Activated CD8-positive, alpha-beta memory T cell treated with anti-CD3 and anti-CD28 coated beads, Interleukin-2, amount 50 U/mL, for 1 hour (primary cell): ENCODE results near the gene MORN1.

Source experiments
- DNase-seq: peaks from one replicate; pipeline ENCODE4 v3.0.0-alpha.2; 2020; ENCODE audit errors: extremely low read depth

The MORN1 gene

DNA sequence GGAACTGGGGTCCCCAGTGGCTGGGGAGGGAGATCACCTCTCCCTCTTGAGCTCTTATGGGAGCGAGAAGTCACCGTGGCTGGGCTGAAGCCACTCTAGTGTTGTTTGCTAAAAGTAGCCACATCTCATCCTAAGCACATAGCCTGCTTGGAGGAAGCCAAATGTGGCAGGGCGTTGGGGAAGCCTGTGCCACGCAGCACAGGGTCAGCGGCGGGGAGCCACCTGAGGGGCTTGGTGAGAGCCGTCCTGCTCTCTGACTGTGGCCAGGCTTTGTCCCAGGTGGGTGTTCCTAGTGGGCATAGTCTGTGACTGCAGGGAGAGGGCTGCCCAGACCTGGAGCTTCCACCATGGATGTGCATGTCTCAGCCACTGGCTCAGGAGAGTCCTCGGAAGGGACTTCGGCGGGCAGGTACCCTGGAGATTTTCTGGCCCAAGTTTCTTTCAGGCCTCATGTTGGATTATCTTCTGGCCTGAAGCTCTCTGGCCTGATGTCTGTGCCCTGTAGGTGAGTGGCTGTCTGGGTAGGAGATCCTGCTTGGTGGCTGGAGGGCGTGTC is 38.9 kb downstream of the MORN1 start:
- no peak for DNase-seq

DNA sequence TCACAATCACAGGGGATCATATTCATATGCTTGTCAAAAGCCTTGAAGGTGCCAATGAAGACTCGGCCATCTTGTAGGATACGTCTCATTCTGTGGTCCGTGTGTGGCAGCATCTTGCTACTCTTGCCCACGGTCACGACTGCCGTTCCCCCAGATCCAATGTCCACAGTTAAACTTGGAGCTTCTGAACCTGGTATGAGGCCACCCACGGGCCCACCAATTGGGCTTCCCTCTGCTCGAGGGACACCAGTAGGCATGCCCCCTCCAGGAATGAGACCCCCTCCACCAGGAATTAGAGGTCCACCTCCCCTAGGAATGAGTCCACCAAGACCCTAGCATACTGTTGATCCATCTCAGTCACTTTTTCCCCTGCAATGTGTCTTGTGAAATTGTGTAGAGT is 39.6 kb downstream of the MORN1 start:
- no peak for DNase-seq

DNA sequence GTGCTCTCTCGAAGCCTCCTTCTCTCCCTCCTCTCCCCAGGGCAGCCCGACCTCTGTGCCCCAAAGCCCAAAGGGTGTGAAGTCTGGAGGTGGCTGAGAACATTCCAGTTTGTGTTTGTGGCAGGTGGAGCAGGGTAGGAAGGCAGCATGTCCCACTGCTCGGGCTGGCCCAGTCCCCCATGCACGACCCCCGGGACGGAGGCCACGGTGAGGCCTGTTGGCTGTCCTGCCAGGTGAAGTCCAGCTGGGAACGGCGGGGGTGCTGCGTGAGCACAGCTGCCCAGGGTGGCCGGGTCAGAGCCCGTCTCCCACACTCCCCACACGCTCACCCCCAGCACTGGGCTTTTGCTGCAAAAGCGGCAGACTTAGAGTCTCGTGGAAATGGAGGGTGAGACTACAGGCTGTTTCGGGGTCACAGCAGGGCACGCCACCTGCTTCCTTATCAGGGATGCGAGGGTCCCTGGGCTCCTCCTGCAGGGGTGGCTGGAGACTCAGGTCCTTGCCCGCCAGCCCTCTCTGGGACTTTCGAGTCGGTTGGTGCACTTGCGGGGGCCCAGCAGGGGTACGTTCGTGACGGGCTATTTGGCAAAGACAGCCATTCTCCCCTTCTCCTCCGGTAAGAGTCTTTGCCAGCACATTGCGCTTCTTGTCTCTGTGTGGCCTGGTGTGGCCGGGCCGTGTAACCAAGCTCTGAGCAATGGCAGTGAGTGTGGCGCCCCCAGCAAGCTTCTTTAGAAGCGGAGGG is 40.3 kb downstream of the MORN1 start:
- no peak for DNase-seq

DNA sequence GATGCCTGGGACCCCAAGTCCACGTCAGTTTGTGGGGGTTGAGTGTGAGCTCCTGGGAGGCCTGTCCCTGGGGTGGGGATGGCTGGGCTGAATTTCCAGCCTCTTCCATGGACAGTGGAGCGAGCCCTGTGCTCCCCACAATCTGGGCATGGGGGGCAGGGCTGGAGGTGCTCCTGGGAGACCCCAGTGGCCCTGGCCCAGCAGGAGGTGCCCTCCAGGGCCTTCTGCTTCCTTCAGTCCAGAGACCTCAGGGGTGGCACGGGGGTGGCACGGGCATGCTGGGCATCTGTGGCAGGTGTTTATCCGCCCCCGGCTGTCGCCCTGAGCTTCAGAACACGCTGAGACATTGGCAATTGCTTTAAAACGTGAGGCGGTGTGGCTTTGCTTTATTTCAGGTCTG is 40.9 kb downstream of the MORN1 start:
- DNase-seq: no peak

DNA sequence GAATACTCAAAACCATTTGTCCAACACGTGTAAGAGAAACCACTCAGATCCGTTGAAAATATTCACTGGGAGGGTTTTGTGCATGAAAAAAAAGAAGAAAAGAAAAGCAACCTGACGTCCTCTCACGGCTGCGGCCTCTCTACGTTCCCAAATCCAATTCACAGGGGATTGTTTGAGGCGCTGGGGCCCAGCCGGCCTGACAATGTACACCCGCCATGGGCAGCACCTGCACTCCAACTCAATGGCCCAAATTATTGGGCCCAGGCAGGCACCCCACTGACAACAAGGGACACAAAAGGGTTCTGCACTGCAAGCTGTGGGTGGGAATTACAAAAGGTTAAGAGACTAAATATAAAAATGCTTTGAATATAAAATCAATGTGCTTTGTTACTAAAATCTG is 41.5 kb downstream of the MORN1 start:
- no peak for DNase-seq

DNA sequence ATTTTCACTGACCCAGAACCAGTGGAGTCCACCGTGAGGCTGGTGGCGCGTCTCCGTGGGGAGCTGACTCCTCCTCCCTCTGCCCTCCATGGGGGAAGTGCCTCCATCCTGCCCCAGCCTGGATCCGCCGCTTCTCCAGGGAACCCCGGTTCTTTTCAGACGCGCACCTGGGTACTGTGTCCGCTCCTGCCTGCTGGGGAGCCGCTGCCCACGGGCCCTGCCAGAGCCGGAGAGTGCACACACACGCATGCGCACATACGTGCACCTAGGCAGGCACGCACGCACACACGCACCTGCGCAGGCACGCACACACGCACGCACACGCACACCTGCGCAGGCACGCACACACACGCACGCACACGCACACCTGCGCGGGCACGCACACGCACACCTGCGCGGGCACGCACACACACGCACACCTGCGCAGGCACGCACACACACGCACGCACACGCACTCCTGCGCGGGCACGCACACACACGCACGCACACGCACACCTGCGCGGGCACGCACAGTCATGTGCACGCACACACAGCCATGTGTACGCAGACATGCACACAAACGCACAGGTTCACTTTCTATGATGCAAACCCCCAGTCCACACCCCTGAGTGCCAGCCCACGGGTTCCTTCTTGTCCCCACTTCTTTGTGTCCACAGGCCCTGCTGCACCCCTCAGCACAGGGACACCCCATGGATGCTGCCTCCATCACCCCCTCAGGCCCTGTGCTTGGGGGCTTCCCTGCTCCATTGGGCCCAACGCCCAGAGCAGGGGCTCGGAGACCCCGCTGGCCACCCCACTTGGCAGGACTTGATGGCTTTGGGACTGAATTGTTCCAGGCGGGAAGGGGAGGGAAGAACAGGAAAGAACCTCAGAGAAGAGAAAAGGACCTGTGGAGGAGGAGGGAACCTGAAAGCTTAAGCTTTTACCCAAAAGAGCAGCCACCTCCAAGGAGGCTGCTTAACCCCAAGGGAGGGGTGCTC is 42.7 kb downstream of the MORN1 start:
- DNase-seq: no peak

DNA sequence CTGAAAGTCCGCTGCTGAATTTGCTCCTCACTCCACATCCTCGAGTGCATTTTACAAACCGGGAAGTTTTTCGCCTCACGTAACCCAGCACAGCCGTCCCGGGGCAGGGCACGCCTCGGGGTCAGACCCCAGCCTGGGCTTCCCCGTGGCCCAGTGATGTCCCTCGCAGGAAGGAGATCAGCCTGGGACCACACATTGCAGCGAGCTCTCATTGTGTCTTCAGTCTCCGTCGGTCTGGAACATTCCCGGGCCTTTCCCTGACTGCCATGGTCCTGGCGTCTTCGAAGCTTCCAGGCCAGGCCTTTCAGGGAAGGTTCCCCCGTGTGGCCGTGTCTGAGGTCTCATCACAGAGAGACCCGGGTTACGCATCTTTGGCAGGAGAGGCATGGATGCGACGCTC is 43.5 kb downstream of the MORN1 start:
- DNase-seq: no peak

DNA sequence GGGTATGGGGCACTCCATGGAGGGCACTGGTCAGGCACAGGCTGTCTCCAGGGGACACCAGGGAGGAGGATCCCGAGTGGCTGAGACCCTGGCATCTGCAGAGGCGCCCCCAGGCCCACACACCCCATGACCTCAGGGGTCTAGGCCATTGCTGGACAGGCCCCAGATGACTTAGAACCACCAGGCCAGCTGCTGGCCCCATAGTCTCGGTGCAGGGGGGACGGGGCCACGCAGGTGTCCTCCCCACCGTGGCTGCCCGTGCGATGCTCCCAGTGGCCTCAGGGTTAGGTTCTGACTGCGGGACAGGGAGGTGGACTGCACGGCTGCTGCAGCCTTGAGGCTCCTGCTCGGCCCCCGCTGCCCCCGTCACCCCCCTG is 44.0 kb downstream of the MORN1 start:
- no peak for DNase-seq

DNA sequence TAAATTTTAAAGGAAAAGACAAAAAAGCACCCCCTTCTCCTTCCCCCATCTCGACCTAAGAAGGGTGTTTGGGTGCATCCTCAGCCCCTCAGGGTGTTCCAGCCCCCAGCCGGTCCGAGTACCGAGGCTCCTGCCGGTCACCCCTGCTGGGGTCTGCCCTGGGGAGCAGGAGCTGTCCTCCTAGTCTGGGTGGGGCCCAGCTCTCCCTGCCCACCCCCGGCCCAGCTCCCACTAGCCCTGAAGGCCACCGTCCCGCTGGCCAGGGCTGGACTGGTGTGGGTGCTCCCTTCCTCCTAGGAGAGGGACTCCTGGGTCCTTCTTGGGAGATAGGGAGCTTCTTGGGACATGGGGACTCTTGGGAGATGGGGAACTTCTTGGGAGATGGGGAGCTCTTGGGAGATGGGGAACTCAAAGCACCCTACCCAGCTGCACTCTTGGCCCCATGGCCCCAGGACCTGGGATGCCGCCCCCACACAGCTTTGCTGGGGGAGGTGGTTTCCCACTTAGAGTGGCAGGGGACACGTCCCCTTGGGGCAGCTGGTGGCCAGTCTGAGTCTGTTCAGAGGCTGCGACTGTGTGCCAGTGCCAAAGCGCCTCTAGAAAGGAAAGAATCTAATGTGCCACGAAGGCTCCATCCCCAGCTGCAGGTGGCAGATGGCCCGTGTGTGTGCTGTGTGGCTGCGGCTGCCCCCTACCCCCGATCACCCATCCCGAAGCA is 44.5 kb downstream of the MORN1 start:
- DNase-seq: no peak

DNA sequence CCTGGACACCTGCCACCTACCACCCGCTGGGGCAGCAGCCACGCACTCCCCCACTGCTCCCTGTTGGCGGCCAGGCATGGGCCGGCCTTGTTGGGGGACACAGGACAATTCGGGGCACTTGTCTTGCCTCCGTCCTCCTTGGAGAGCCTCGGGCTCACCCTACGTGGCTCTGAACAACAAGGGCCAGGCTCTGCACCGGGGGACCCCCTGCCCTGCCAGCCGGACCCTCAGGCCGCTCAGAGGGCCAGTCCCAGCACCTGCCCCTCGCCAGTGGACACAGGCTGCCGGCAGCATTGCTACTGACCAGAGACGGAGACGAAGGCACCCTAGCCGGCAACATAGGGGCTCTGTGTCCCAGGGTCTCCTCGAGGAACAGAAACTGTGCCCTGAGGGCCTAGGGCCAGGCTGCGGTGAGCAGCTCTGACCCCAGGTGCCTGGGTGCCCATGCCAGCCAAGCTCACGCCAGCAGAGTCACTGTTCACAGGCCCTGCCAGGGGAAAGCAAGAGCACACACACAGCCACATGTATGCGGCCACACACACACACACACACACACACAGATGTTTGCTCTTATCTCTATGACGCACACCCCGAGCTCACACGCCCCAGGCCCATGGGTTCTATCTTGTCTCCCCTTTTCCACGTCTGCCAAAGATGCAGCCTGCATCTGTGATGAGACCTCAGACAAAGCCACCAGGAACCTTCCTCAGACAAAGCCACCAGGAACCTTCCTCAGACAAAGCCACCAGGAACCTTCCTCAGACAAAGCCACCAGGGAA is 45.9 kb downstream of the MORN1 start:
- no peak for DNase-seq

DNA sequence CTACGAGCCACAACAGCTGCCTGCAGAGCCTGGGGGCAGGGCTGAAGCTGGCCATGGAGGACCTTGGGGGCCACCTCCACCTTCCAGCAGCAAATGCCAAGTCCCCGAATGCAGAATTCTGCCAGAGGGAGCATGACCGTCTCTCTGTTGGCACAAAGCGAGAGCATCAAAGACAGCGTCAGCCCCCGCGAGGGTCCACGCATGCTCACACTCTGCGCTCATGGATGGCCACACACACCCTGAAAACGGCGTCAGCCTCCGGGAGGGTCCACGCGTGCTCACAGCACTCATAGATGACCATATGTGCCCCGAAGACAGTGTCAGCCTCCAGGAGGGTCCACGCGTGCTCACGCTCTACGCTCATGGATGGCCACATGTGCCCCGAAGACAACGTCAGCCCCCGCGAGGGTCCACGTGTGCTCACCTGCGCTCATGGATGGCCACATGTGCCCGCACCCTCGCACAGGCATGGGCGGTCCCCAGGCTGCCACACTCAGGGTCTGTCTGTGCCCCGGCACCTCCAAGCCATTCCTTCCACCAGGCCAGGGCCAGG is 46.5 kb downstream of the MORN1 start:
- no peak for DNase-seq

DNA sequence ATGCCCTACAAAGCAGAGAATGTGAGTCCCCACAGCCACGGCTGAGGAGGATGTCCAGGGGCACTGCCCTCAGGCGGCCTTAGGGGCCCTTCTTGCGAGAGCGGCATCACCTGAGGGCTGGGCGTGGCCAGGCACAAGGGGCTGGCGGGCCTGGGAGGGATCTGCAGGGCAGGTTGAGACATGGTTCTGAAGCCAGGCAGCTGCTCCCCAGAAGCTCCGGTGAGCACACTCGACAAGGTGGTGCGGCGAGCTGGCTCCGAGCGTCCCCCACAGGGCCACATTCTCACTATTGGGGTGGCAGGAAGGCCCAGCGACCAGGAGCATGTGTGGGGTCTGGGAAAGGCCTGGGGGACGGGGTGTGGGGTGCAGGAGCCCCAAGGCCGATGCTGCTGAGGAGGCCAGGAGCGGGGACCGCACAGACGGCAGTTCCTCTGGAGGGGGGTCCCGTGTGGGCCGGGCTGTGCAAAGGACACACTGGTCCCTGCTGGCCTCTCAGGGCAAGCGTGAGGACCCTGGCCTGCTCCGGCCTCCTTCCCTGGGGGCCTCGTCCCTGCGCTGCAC is 47.2 kb downstream of the MORN1 start:
- no peak for DNase-seq

DNA sequence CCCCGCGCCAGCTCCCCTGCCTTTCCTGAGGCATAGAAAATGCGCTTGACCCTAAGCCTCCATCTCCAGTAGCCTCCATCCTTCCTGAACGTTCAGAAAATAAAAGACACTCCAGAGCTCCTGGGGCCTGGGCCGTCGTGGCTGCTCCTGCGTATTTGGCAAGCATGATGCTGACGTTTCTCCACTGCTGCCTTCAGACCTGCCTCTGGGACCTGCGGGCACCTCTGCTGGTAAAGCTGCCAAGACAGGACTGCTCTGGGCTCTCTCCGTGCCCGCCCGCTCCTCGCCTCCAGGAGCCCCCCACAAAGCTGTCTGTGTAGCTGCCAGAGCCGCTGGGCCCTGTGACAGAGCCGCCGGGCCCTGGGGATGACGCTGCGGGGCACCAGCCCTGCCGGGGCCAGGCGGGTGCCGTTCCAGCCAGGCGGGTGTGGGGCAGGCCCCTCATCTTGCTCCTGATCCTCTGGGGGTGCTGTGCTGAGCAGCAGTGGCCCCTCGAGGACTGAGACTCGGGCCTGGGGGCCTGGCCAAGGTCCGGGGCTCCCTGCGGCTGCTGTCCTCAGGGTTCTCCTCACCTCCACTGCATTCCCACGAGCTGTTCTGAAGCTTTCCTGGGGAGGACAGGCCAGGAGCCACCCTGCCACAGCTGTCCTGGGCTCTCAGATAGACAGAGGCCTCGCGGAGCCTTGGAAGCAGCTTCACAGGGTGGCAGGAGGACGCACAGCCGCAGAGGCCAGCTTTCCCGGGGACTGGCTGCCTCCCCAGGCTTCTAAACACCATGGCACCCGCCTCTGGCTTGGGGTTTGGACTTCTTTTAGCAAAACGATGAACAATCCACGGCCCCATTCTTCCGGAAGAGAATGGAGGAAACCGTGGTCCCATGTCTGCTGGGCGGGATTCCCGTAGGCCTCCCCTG is 48.1 kb downstream of the MORN1 start:
- no peak for DNase-seq

DNA sequence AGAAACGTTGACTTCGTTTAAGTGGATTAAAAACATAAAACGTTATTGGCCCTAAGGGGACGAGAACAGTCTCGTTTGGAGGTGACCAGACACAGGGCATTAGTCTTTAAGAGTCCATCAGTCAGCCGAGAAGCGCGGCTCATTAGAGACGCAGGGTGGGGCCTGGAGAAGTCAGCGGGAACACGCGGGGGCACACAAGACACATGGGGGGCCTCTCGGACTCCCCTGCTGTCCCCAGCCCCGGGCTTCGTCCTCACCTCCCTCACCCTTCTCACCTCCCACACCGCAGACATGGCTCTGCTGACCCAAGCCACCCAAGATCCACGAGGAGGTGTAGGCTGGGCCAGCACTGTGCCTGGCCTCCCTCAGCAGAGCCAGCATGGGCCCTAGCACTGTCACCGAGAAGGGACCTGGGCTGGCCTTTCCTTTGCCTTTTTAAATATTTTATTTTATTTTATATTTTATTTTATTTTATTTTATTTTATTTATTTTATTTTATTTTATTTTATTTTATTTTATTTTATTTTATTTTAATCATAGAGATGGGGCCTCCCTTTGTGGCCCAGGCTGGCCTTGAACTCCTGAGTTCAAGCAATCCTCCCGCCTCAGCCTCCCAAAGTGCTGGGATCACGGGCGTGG is 48.9 kb downstream of the MORN1 start:
- no peak for DNase-seq

DNA sequence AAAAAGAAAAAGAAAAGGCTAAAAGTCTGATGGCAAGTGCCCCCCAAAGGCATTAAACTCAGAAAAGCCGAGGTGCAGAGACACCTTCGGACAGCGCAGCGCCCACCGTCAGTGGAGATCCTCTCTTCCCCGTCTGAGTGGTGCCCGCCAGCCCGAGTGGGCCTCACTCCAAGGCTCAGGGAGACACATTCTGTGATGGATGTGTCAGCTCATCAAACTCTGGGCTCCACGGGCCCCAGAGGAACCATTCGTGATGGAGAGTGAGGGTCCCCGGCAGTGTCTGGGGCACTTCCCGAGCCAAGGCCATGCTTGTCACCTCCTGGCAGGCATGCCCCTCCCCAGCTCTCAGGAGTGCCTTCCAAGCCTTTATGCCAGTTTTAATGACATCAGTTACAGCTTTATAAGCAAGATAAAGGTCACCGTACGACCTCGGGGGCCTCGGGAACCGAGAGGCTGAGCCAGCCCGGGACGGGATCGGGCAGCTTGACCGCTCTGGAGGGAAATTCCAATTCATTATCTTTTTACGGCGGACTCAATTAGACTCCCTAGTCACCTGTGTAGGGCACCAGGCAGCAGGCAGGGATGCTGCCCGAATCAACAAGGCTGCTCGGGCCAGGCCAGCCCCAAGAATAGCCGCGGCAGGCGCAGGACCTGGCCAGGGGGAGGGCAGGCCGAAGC is 49.5 kb downstream of the MORN1 start:
- no peak for DNase-seq

DNA sequence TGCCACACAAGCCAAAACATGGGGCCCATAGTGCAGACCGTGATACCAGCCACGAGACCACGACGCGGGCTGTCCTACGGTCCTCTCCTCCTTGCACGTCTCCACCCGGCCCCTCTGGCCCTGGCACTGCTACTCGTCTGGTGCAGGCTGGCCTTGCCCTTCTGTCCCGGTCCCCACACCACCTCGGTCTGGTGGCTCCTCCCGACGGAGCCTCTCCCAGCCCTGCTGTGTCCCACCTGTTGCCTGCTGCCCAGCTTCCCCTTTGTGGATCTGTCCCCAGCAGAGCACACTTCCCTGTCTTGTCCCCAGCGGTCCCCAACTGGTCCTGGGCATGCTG is 50.5 kb downstream of the MORN1 start:
- no peak for DNase-seq

DNA sequence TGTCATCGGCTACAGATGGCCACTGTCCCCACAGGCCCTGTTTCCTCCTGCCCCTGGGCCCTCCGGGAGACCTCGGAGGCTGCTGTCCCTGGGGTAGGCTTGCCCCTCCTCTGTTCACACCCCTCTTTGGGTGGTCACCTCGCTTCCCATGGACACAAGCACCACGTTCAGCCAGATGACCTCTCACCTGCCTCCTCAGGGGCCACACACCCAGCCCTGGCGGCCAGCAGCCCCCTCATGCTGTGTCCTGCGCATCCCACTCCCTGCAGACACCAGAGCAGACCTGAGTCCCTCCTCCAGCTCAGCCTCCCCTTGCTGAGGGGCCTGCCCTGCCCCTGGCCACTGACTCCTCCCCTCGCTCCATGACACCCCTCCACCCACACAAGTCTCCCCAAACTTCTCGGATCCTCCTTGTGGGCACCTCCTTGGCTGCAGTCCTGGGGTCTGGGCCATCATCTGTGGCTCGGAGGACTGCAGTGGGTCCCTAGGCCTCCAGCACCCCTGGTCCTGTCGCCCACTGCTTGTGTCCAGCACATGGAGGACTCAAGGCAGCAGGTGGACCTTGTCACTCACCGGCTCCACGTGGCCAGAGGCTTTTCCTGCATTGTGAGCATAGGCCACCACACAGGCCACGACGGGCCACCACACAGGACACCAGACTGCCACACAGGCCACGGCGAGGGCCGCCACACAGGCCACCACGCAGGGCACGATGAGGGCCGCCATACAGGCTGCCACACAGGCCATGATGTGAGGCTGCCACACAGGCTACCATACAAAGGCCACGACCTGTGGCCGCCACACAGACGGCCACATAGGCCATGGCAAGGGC is 51.1 kb downstream of the MORN1 start:
- no peak for DNase-seq
